Fibroblast of skin of left biceps (primary cell): ENCODE data around the gene NASP.

ENCODE experiments used
- DNase-seq, 2 experiments: peaks; one replicate each; pipeline ENCODE4 v3.0.0-alpha.2; 2013; ENCODE audit warnings: low read depth in 2 of 2

The NASP gene

DNA sequence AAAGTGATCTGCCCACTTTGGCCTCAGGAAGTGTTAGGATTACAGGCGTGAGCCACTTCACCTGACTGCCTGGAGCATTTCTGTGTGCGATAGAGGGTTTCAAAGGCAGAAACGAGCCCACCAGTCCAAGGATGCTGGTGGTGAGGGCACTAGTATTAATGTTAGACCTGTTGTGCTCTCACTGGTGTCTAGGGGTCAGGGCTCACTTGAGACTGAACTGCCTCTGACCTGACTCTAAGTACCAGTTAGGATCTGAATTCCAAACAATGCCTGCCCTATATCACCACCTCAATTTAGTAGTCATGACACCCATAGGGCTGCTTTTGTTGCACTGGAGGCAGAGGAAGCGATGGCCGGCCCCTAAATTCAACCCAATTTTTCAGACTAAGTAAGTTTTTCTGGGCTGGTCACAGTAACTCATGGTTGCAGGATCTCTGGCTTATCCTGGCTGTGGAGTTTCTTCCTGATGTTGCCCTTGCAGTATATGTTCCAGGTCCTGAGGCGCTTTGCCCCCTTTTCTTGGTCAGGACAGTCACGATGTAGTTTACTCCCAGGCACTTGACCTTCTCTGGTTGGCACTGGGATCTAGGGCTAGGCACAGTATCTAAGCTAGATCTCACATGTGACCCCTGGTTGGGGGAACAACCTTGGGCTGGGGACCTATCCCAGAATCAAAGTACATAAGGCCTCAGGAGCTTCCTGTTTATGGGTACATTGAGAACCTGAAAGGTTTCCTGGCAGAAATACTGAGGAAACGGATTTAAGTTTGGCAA is 35.5 kb downstream of the NASP start:
- DNase-seq = no peak

GRCh38 chr1:45620588-45621500 is 37.0 kb downstream of the NASP start:
- no peak for DNase-seq

- no peak for DNase-seq
Measured at GRCh38 chr1:45621501-45621836, 37.6 kb downstream of the NASP start.

GRCh38 chr1:45621895-45622523 is 38.2 kb downstream of the NASP start:
- no peak for DNase-seq

GRCh38 chr1:45622524-45623394 is 38.9 kb downstream of the NASP start:
- no peak for DNase-seq

DNA sequence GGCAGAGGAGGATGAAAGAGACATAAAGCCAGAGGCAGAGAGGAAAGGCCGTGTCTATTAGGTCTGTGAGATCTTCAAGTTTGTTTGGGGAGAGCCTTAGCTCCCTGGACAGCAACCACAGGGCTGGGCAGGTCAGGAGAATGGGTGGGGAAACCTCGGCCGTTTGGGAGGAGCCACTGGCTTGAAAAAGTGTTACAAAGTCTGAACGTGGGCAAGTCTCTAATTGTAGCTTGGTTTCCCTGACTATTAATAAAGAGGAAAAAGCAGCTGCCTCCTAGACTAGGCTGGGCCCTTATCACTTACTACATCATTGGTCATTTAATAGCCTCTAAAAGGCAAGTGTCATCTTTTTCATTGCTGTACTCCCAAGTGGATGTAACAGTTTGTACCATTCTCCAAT is 40.1 kb downstream of the NASP start, which contains the start of gene CCDC17:
CCDC17 (minus strand) TSS at position 83 of the 400 bp plus-strand sequence. CDS start 145 bp downstream, outside the sequence.
- DNase-seq = no peak

DNA sequence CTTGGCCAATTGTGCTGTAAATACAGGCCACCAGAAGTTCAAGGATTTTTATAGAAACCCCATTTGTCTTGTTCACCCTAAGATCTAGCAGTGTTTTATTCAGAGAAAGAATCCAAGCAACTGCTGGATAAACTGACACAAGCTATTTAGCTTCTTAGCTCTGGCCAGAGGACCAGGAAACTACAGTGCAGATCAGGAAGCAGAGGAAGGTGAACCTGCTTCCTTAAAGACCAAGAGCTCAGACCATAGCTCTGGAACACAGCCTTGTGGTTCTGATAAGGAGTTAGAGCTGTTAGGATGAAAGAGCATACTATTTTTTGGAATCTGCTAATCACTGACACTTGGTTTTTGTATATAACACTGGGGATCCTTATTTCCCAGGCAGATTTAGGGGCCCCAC is 45.2 kb downstream of the NASP start:
- no peak for DNase-seq

DNA sequence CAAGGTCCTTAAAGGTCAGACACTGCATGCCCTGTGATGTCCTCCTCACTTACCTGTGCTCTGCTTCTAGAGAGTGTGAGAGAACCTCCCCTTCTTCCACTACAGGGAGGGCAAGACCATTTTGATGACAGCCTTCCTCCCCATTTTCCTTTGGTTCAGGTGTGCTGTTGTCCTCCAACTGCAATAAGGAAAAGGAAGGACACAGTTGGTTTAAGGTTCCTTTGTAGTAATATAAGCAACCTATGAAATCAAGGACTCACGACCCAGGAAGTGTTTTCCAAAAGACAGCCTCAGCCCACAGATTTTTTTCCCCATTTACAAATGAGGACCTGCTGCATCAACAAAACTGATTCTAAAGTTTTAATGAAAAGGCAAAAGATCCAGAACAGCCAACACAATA is 46.6 kb downstream of the NASP start:
- no peak for DNase-seq

DNA sequence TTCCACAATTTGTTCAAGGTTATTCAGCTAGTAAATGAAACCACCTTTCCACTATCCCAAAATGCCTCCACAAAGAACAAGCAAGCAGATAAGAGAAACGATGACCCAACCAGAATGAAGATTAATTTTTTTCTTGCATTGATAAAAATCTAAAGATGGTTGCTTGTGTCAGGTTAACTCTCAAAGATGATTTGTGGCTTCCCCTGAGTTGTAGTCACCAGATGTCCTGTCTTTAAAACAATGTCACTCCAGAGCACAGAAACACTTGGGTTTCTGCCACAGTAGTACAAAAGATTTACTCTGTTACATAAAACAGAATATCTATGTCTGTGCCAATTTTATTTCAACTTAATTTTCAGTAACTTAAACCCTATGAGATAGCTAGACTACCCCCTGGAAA is 51.4 kb downstream of the NASP start:
- no peak for DNase-seq

DNA sequence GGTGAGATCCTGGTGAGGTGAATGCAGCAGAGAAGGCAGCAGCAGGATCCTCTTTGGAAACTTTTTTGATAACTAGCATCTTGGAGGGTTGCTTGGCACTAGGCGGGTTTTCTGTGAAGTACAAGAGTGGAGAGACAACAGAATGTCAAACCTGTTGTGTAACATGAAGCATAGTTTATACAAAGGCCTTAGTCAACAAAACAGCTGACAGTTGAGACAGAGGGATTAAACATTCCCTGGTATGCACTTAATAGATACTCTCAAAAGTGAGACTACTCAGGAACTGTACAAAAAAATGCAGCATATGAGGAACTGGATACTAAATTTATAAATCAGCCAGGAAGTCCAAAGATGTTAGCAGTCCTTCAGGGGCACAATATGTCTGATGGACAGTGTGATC is 56.5 kb downstream of the NASP start:
- no peak for DNase-seq

DNA sequence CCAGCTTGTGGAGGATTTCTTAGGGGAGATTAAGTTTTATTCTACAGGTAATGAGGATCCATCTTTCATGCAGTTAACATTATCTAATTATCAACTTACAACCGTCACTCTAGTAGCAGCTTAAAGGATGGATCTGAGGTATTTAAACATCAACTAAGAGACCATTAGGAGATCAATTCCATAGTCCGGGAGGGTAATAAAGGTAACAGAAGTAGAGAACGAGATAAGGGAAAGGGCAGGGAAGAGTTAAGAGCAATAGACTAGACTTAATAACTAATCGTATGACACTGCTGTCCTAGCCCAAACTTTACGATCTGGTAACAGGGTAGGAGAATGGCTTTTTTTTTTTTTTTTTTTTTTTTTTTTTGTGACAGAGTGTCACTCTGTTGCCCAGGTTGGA is 59.5 kb downstream of the NASP start:
- no peak for DNase-seq

DNA sequence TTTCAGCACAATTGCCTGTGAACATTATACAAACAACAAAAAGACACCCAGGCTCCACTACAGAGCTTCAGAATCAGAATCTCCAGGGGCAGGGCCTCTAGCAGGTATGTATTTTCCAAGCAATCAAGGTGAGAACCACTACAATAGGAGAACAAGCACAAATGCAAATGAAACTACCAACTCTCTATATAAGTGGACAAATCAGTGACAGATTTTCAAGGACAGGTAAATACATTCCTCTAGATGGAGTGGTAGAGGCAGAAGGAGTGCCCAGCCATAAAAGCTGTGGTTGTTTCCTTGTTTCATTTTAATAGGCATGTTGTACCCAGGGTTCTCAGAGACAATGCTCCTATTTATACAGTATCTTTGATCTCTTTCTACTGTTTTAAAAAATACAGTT is 60.1 kb downstream of the NASP start:
- DNase-seq = no peak

- DNase-seq = no peak
Measured at GRCh38 chr1:45644661-45645060, 60.8 kb downstream of the NASP start.

DNA sequence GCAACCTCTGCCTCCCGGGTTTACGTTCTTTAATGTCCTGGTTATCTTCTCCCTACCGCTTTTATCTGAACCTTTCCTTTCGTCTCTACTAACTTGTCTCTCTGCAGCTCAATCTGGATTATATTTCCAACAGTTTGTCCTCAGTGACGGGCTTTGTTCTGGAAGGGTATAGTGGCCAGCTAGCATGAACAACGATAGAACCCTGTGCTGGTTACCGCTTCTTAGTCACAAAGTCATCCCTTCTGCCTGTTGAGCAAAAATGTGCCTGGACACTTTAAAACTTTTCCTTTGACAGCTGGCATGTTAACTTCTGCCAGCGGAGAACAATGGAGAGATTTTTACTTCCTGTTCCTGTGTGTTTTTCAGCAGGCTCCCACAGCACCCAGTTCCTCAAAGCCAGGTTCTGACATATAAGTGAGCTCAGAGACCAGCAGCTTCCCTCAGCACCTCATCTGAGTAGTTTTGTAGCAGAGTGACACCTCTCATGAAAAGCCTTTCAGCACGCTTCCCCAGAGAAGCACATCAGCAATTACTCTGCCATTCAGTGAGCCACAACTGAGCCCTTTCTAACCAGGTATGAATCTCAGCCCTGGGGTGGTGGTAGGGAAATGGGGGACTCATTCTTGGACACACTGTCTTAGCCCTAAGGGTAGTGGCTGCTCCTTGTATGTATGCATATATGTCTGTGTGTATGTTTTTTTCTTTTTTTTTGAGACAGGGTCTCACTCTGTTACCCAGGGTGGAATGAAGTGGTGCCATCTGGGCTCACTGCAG is 63.6 kb downstream of the NASP start:
- no peak for DNase-seq

- peak in 1 of 2 experiments; percentile 6 for DNase-seq
Measured at GRCh38 chr1:45654540-45655280, 70.9 kb downstream of the NASP start.

GRCh38 chr1:45656573-45657226 is 72.9 kb downstream of the NASP start:
- DNase-seq = no peak

DNA sequence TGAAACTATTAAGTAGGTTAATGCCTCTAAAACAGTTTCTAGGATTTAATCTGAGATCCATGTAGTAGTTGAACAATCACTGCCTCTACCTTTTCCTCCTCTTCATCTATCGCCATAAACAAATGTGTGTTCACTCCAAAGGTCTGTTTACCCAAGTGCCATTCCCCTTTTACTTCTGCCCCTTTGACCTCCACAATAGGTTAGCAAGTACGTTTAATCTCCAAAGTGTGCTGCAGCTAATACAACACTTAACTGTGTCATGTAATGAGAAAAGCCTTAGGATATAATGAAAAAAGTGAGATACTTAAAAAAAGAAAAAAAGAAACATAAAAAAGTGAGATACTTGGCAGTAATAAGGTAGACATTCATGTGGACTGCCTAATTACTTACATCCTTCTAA is 74.3 kb downstream of the NASP start:
- DNase-seq = no peak

- no peak for DNase-seq
Measured at GRCh38 chr1:45659222-45659621, 75.4 kb downstream of the NASP start.

- no peak for DNase-seq
Measured at GRCh38 chr1:45660336-45660735, 76.5 kb downstream of the NASP start.

DNA sequence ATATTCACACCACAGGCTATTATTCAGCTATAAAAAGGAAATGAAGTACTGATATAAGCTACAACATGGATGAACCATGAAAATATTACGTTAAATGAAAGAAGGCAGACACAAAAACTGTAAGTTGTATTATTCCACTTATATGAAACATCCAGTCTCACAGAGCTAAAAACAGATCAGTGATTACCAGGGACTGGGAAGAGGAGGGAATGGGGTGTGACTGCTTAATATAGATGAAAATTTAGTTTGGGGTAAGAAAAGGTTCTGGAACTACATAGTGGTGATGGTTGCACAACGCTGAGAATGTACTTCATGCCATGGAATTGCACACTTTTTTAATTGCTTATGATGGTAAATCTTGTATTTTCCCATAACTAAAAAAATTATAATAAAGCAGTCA is 83.0 kb downstream of the NASP start:
- DNase-seq = no peak
